Measurements from ENCODE around the gene STAG1.

DNA sequence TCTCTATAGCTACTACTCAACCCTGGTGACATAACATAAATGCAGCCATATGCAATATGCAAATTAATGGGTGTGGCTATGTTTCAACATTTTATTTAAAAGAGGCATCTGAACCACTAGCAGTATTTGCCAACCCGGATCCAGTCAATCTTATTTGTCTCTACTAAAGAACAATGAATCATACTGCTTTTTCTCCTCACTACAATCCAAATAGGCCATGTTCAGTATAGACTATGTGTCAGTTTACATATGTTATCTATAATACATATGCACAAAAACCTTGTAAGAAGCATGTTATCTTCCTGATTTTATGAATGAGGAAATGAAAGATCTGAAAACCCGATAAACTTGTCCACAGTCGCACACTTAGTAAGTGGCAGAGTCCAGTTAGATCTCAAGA, 125.7 kb downstream of the STAG1 start:
- TF ChIP-seq, protein P1, sequence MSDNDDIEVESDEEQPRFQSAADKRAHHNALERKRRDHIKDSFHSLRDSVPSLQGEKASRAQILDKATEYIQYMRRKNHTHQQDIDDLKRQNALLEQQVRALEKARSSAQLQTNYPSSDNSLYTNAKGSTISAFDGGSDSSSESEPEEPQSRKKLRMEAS (IDR thresholded peaks at IDR 0.05): no peak
- TF ChIP-seq, protein P2, sequence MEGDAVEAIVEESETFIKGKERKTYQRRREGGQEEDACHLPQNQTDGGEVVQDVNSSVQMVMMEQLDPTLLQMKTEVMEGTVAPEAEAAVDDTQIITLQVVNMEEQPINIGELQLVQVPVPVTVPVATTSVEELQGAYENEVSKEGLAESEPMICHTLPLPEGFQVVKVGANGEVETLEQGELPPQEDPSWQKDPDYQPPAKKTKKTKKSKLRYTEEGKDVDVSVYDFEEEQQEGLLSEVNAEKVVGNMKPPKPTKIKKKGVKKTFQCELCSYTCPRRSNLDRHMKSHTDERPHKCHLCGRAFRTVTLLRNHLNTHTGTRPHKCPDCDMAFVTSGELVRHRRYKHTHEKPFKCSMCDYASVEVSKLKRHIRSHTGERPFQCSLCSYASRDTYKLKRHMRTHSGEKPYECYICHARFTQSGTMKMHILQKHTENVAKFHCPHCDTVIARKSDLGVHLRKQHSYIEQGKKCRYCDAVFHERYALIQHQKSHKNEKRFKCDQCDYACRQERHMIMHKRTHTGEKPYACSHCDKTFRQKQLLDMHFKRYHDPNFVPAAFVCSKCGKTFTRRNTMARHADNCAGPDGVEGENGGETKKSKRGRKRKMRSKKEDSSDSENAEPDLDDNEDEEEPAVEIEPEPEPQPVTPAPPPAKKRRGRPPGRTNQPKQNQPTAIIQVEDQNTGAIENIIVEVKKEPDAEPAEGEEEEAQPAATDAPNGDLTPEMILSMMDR (IDR thresholded peaks at IDR 0.05; ENCODE audit: low read depth, low read length, missing input control): no peak
- TF ChIP-seq, protein P3, sequence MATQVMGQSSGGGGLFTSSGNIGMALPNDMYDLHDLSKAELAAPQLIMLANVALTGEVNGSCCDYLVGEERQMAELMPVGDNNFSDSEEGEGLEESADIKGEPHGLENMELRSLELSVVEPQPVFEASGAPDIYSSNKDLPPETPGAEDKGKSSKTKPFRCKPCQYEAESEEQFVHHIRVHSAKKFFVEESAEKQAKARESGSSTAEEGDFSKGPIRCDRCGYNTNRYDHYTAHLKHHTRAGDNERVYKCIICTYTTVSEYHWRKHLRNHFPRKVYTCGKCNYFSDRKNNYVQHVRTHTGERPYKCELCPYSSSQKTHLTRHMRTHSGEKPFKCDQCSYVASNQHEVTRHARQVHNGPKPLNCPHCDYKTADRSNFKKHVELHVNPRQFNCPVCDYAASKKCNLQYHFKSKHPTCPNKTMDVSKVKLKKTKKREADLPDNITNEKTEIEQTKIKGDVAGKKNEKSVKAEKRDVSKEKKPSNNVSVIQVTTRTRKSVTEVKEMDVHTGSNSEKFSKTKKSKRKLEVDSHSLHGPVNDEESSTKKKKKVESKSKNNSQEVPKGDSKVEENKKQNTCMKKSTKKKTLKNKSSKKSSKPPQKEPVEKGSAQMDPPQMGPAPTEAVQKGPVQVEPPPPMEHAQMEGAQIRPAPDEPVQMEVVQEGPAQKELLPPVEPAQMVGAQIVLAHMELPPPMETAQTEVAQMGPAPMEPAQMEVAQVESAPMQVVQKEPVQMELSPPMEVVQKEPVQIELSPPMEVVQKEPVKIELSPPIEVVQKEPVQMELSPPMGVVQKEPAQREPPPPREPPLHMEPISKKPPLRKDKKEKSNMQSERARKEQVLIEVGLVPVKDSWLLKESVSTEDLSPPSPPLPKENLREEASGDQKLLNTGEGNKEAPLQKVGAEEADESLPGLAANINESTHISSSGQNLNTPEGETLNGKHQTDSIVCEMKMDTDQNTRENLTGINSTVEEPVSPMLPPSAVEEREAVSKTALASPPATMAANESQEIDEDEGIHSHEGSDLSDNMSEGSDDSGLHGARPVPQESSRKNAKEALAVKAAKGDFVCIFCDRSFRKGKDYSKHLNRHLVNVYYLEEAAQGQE (IDR thresholded peaks at IDR 0.05): no peak
- no peak for TF ChIP-seq HNF4A (conservative IDR thresholded peaks at IDR 0.05)
- no peak for TF ChIP-seq YY1 (IDR thresholded peaks at IDR 0.05)
- no peak for TF ChIP-seq RAD21 (IDR thresholded peaks at IDR 0.05)
- TF ChIP-seq, protein P4, sequence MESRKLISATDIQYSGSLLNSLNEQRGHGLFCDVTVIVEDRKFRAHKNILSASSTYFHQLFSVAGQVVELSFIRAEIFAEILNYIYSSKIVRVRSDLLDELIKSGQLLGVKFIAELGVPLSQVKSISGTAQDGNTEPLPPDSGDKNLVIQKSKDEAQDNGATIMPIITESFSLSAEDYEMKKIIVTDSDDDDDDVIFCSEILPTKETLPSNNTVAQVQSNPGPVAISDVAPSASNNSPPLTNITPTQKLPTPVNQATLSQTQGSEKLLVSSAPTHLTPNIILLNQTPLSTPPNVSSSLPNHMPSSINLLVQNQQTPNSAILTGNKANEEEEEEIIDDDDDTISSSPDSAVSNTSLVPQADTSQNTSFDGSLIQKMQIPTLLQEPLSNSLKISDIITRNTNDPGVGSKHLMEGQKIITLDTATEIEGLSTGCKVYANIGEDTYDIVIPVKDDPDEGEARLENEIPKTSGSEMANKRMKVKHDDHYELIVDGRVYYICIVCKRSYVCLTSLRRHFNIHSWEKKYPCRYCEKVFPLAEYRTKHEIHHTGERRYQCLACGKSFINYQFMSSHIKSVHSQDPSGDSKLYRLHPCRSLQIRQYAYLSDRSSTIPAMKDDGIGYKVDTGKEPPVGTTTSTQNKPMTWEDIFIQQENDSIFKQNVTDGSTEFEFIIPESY (IDR thresholded peaks at IDR 0.05): no peak
- TF ChIP-seq EGR1 (IDR thresholded peaks at IDR 0.05; ENCODE audit: low read depth in 2 of 2): no peak
- TF ChIP-seq SP1 (IDR thresholded peaks at IDR 0.05): no peak
- TF ChIP-seq TAF1 (conservative IDR thresholded peaks at IDR 0.05): no peak
